Calu3 (cell line): ENCODE results near the gene GLT1D1. TPM values are rescaled to one million over a fixed set of nuclear protein-coding genes. Genes with fewer than 3 reads are reported as not detected.
A peak's percentile ranks its signal among the peaks of the same experiment; 100 is the strongest.
"Not testable (repeated sequence)": the region's sequence is repeated elsewhere in the genome, so short reads cannot be mapped to it uniquely, and the experiment has no call there.

ENCODE experiments used
- Bru-seq: library from RNA; stranded (reverse); fragments of 400-500 nt; gene quantifications from one replicate; lab custom pipeline; 2021; lab: Mats Ljungman, UMichigan
- BruChase-seq, 2 experiments: library from RNA; stranded (reverse); fragments of 400-500 nt; gene quantifications; one replicate each; lab custom pipeline; 2021; lab: Mats Ljungman, UMichigan
- BruUV-seq: library from RNA; stranded (reverse); fragments of 400-500 nt; replicated peaks from 2 replicates; lab custom pipeline; 2021; lab: Mats Ljungman, UMichigan
- CTCF ChIA-PET: fragments of 300-600 bp; sonication (Branson Sonifier 250); formaldehyde crosslinking; loops from one replicate; lab custom pipeline; 2022; ENCODE audit warnings: antibody characterized with exemption; lab: Charles Lee
- DNase-seq: peaks from one replicate; pipeline ENCODE4 v3.0.0; 2022
- H3K27ac Mint-ChIP-seq: one replicate; pipeline ENCODE4 v1.8.0; 2022; ENCODE audit warnings: mixed read lengths; ENCODE audit not compliant: unreplicated experiment
- H3K27me3 Mint-ChIP-seq: one replicate; pipeline ENCODE4 v1.8.0; 2022; ENCODE audit warnings: mixed read lengths; ENCODE audit not compliant: unreplicated experiment
- H3K36me3 Mint-ChIP-seq: one replicate; pipeline ENCODE4 v1.8.0; 2022; ENCODE audit warnings: mild to moderate bottlenecking, moderate library complexity, mixed read lengths; ENCODE audit not compliant: insufficient read depth, unreplicated experiment
- H3K4me1 Mint-ChIP-seq: one replicate; pipeline ENCODE4 v1.8.0; 2022; ENCODE audit warnings: mild to moderate bottlenecking, low read depth, mixed read lengths; ENCODE audit not compliant: unreplicated experiment
- H3K4me3 Mint-ChIP-seq: one replicate; pipeline ENCODE4 v1.8.0; 2022; ENCODE audit warnings: mild to moderate bottlenecking, low read depth, moderate library complexity, mixed read lengths; ENCODE audit not compliant: unreplicated experiment
- H3K9me3 Mint-ChIP-seq: one replicate; pipeline ENCODE4 v1.8.0; 2022; ENCODE audit warnings: low read depth, mixed read lengths; ENCODE audit not compliant: unreplicated experiment
- CTCF ChIP-seq: fragments of 200-600 bp; IDR thresholded peaks from one replicate; pipeline ENCODE4 v1.8.0; 2022; ENCODE audit warnings: antibody characterized with exemption; ENCODE audit not compliant: unreplicated experiment
- intact Hi-C: fragments of 100-400 bp; cut with micrococcal nuclease; formaldehyde crosslinking; loops from one replicate; pipeline ENCODE4 v1.10.0; 2022; ENCODE audit not compliant: unreplicated experiment
- long read RNA-seq: library from polyadenylated mRNA; stranded (forward); transcript quantifications from one replicate; pipeline ENCODE4 v2.0.0, GENCODE V29; 2022
- total RNA-seq: library from RNA; stranded (reverse); gene quantifications from 2 replicates; pipeline ENCODE4 v1.2.3, GENCODE V29; 2022

The GLT1D1 gene
- not detected in 2 replicates for total RNA-seq
- Bru-seq, nascent RNA, result percentile 1 among the genes with signal in this experiment
- BruChase-seq, experiment 1, labeled RNA remaining after a 6-hour chase, result percentile 4 among the genes with signal in this experiment
- BruChase-seq, experiment 2, labeled RNA remaining after a 2-hour chase, result percentile 4 among the genes with signal in this experiment
- long read RNA-seq, result 0 reads

- no peaks in the 10 kb centered on the region for H3K36me3 Mint-ChIP-seq
- BruUV-seq, result no TSS peak
- no peaks in the 10 kb centered on the region for H3K27me3 Mint-ChIP-seq
- no peaks in the 10 kb centered on the region for H3K4me1 Mint-ChIP-seq
- H3K4me3 Mint-ChIP-seq, result no peak within 1 kb of the TSS
- DNase-seq, result no peak
- intact Hi-C loops, result no loop called here
- CTCF ChIA-PET, result no interaction called here
- peaks cover 8% of the 10 kb centered on the region for H3K9me3 Mint-ChIP-seq
- H3K27ac Mint-ChIP-seq, result no peak within 1 kb of the TSS
- no peak for TF ChIP-seq CTCF
Measured at GRCh38 chr12:128852885-128853599, at the start of gene GLT1D1. Gene GLT1D1, plus strand, starts transcription at chr12:128853478. Its CDS starts 104 bp downstream, at chr12:128853582.

GRCh38 chr12:128803788-128804187 lies 49.5 kb upstream of the GLT1D1 start:
- Mint-ChIP-seq H3K27ac (no peak overlapping the region), H3K36me3 (peaks cover 28% of the 10 kb centered on the region), H3K4me1 (peaks cover 14% of the 10 kb centered on the region), H3K27me3 (no peaks in the 10 kb centered on the region), H3K4me3 (no peak overlapping the region), H3K9me3 (no peaks in the 10 kb centered on the region)
- CTCF ChIA-PET, result no interaction called here
- intact Hi-C loops, result no loop called here
- no peak for TF ChIP-seq CTCF
- BruUV-seq, result no TSS peak
- no peak for DNase-seq

- H3K4me3 Mint-ChIP-seq, result no peak overlapping the region
- BruUV-seq, result no TSS peak
- peaks cover 20% of the 10 kb centered on the region for H3K36me3 Mint-ChIP-seq
- no peak overlapping the region for H3K27ac Mint-ChIP-seq
- no peak for TF ChIP-seq CTCF
- CTCF ChIA-PET, result no interaction called here
- H3K9me3 Mint-ChIP-seq, result no peaks in the 10 kb centered on the region
- no peak for DNase-seq
- intact Hi-C loops, result no loop called here
- peaks cover 14% of the 10 kb centered on the region for H3K4me1 Mint-ChIP-seq
- H3K27me3 Mint-ChIP-seq, result no peaks in the 10 kb centered on the region
Measured at GRCh38 chr12:128804762-128805161, 48.5 kb upstream of the GLT1D1 start.

- intact Hi-C loops, H3K4me3 Mint-ChIP-seq, CTCF ChIA-PET, BruUV-seq, H3K27me3 Mint-ChIP-seq, DNase-seq, H3K27ac Mint-ChIP-seq, H3K9me3 Mint-ChIP-seq: not testable (repeated sequence)
- H3K36me3 Mint-ChIP-seq, result peaks cover 14% of the 10 kb centered on the region
- peaks cover 14% of the 10 kb centered on the region for H3K4me1 Mint-ChIP-seq
Measured at GRCh38 chr12:128805406-128805805, 47.9 kb upstream of the GLT1D1 start.
